Activated CD4-positive, alpha-beta memory T cell treated with anti-CD3 and anti-CD28 coated beads, Interleukin-2, amount 10 ng/mL, durations not matched to agents 7 days and 5 days (primary cell): ENCODE results near the gene SFXN5. TPM values are rescaled to one million over a fixed set of nuclear protein-coding genes. Genes with fewer than 3 reads are reported as not detected.

ENCODE experiments used
- CTCF ChIA-PET: fragments of 350-600 bp; sonication (Branson Sonifier 250); formaldehyde crosslinking; loops from one replicate; lab custom pipeline; 2021; ENCODE audit warnings: antibody characterized with exemption, inconsistent platforms; lab: Charles Lee
- POLR2A ChIA-PET: fragments of 350-600 bp; sonication (Branson Sonifier 250); formaldehyde crosslinking; loops from one replicate; lab custom pipeline; 2021; ENCODE audit warnings: antibody characterized with exemption; lab: Charles Lee
- DNase-seq: peaks from one replicate; pipeline ENCODE4 v3.0.0-alpha.2; 2020
- H3K27ac Mint-ChIP-seq: one replicate; pipeline ENCODE4 v1.8.0; 2021; ENCODE audit warnings: mild to moderate bottlenecking, mixed read lengths
- H3K27me3 Mint-ChIP-seq: one replicate; pipeline ENCODE4 v1.8.0; 2021; ENCODE audit warnings: mixed read lengths
- H3K36me3 Mint-ChIP-seq: one replicate; pipeline ENCODE4 v1.8.0; 2021; ENCODE audit warnings: low read depth, mixed read lengths
- H3K4me1 Mint-ChIP-seq: one replicate; pipeline ENCODE4 v1.8.0; 2021; ENCODE audit warnings: mixed read lengths
- H3K4me3 Mint-ChIP-seq: one replicate; pipeline ENCODE4 v1.8.0; 2021; ENCODE audit warnings: mild to moderate bottlenecking, mixed read lengths
- H3K9me3 Mint-ChIP-seq: one replicate; pipeline ENCODE4 v1.8.0; 2021; ENCODE audit warnings: mixed read lengths
- total RNA-seq, 2 experiments: library from RNA; stranded (reverse); gene quantifications; one replicate each; pipeline ENCODE4 v1.2.3, GENCODE V29; 2021

The SFXN5 gene
- total RNA-seq, 2 experiments from 2014 or later: 4.3 to 6.1 TPM

DNA sequence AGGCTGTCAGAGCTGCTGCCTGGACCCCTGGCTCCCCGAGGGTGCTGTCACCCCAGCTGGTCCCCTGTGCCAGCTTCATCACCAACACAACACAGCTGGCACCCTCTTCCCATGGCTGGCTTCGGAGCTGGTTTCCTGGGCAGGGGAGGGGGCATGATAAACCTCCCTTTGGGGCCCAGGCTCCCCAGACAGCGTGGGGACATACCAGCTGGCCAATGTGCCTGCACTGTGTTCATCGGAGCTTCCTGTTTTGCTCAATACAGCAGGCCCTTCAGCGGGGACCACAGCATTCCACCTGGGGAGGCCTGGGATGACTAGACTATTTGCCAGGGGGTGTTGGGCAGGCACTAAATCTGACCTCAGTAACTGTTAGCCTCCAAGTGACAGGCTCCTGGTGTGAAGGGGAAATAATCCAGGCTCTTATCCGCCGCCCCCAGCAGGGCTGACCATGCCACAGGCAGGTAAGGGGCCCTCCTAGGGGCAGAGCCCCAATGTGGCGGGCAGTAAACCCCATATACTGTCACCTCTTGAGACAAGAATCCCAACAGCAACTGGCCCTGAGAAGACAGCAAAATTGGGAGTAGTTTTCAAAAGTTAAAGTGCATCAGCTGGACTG, 109.6 kb downstream of the SFXN5 start:
- no peak overlapping the region for H3K4me3 Mint-ChIP-seq

DNA sequence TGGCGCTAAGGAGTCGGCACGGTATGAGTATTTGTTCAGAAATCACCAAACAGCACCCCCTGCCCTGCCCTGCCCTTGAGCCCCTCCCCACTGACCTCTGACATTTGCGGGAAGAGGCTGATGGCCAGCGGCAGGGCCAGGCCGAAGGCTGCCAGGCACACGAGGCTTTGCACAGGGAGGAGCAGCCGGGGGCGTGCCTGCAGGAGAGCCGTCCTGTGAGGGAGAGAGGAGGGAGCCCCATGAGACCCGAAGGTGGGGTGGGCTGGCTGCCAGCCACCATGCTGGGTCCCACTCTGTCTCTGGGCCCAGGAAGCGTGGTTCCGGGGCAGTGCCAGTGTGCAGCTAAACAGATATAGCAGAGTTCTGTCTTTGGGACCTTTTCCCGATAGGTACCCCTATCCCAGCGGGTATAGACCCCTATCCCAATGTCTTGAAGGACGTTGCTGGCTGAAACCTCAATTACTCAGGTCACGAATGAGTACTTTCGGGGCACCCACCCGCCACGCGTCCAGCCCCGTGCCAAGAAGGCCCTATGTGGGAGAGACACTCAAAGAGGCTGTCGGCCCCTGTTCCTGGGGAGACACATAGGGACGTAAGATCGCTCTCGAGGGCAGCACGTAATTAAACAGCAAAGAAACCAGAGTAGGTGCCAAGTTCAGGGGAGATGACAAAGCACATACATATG, 110.3 kb downstream of the SFXN5 start:
- Mint-ChIP-seq H3K4me1 (peaks cover 9% of the 10 kb centered on the region), H3K27me3 (no peaks in the 10 kb centered on the region), H3K36me3 (peaks cover 5% of the 10 kb centered on the region), H3K4me3 (no peak overlapping the region), H3K27ac (no peak overlapping the region), H3K9me3 (no peaks in the 10 kb centered on the region)
- POLR2A ChIA-PET: no interaction called here
- DNase-seq: no peak
- CTCF ChIA-PET: no interaction called here

More for the DNA sequence above, 109.6 kb downstream of the SFXN5 start:
- Mint-ChIP-seq H3K9me3 (no peaks in the 10 kb centered on the region), H3K4me1 (peaks cover 5% of the 10 kb centered on the region), H3K36me3 (peaks cover 2% of the 10 kb centered on the region), H3K27ac (no peak overlapping the region), H3K27me3 (no peaks in the 10 kb centered on the region)
- no peak for DNase-seq
- POLR2A ChIA-PET: no interaction called here
- CTCF ChIA-PET: no interaction called here

DNA sequence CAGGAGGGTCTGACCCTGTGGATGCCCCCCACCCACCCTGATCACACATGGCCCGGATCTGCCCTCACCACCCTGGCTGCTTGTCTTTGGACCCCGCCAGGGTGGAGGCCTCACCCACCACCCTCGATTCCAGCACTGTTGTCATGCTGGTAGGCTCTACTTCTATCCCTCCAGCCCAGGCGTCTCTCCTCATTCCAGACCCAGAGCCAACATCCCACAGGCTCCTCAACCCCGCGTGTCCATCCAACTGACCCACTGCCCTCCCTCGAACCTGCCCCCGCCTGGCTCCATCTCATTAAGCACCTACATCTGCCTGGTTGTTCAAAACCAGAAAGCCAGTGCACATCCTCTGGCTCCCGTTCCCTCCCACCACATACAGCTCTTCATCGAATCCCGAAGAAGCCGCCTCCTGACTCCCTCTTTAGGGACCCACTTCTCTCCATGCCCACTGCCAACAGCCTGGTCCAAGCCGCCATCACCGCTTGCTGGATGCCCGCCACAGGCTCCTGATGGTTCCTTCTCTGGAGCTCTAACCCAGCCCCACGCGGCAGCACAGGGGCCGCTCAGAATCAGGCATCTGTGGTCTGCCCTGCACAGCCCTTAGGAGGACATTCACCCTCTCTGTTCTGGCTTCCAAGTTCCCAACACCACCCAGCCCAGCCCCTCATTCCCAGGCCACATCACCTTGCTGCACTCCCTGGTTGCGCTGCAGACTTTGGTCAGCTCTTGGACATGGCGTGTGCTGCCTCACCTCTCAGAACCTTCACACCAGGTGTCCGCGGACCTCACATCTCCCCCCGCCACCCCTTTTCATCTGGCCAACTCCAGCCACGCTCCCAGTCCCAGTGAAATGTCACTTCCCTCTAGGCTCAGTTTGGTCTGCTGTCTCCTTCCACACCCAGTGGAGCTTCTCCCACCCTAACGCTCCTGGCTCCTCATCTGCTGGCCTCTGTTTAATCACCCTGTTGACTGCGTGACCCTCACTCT, 111.2 kb downstream of the SFXN5 start:
- H3K36me3 Mint-ChIP-seq: peaks cover 7% of the 10 kb centered on the region
- CTCF ChIA-PET: no interaction called here
- POLR2A ChIA-PET: no interaction called here
- no peak for DNase-seq
- H3K4me3 Mint-ChIP-seq: no peak overlapping the region
- peaks cover 14% of the 10 kb centered on the region for H3K4me1 Mint-ChIP-seq
- no peak overlapping the region for H3K27ac Mint-ChIP-seq
- H3K27me3 Mint-ChIP-seq: no peaks in the 10 kb centered on the region
- H3K9me3 Mint-ChIP-seq: no peaks in the 10 kb centered on the region

GRCh38 chr2:72959554-72959953, 112.0 kb downstream of the SFXN5 start:
- H3K9me3 Mint-ChIP-seq: no peaks in the 10 kb centered on the region
- CTCF ChIA-PET: no interaction called here
- POLR2A ChIA-PET: no interaction called here
- H3K27me3 Mint-ChIP-seq: no peaks in the 10 kb centered on the region
- H3K27ac Mint-ChIP-seq: no peak overlapping the region
- no peak for DNase-seq
- H3K36me3 Mint-ChIP-seq: peaks cover 9% of the 10 kb centered on the region
- H3K4me1 Mint-ChIP-seq: peaks cover 22% of the 10 kb centered on the region
- H3K4me3 Mint-ChIP-seq: no peak overlapping the region

DNA sequence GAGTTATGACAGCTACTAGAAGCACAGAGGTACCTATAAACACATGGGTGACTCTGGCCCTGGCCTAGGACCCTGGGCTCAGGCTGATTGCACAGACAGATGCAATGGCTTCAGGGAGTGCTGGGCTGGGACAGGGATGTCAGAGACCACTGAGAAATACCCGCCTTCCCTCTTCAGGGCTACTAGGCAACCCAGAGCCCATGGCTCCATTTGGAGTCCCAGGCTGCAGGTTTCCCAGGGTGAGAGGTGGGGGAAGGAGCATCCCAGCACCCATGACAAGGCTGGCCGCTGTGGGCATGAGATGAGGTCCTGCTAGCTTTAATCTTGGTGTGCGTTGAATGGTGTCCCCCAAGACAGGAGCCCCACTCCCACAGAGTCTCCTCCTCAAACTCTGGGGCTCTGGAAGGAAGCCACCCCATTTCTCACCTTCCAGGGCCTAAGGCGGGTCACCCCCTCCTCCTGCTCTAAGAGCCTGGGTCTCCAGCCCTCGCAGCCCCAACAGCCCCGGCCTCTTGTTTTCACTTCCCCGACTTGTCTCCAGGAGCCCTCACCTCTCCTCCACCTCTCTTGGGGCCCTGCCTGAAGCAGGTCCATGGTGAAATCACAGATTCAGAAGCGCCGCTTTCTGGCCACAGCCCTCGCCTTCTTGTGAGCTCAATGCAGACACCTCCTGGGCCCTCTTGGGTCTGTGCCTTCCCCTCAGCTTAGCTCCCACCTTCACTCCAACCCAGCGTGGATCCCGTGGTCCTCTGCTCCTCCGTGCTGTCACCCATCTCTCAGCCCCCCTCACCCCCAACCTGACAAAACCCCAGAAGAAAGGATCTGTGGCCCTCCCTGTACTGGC, 112.7 kb downstream of the SFXN5 start:
- ChIA-PET POLR2A (no interaction called here), CTCF (no interaction called here)
- peaks cover 9% of the 10 kb centered on the region for H3K36me3 Mint-ChIP-seq
- H3K27ac Mint-ChIP-seq: no peak overlapping the region
- H3K4me1 Mint-ChIP-seq: peaks cover 30% of the 10 kb centered on the region
- no peaks in the 10 kb centered on the region for H3K9me3 Mint-ChIP-seq
- no peaks in the 10 kb centered on the region for H3K27me3 Mint-ChIP-seq
- no peak for DNase-seq
- no peak overlapping the region for H3K4me3 Mint-ChIP-seq

- H3K27ac Mint-ChIP-seq: no peak overlapping the region
- POLR2A ChIA-PET: no interaction called here
Observed at GRCh38 chr2:72956936-72957335, 114.6 kb downstream of the SFXN5 start.

GRCh38 chr2:72956050-72956395, 115.5 kb downstream of the SFXN5 start:
- Mint-ChIP-seq H3K4me1 (peaks cover 42% of the 10 kb centered on the region), H3K36me3 (peaks cover 9% of the 10 kb centered on the region), H3K4me3 (no peak overlapping the region), H3K27me3 (no peaks in the 10 kb centered on the region), H3K27ac (no peak overlapping the region), H3K9me3 (no peaks in the 10 kb centered on the region)
- POLR2A ChIA-PET: no interaction called here
- CTCF ChIA-PET: interaction anchor here (1.4 to 4.6 kb wide), 2 partner anchors 18 to 63 kb away, joined by 4 to 25 read pairs; no protein-coding TSS in a partner anchor
- DNase-seq: no peak

More at GRCh38 chr2:72956936-72957335, 114.6 kb downstream of the SFXN5 start:
- H3K4me1 Mint-ChIP-seq: peaks cover 42% of the 10 kb centered on the region
- DNase-seq: no peak
- peaks cover 9% of the 10 kb centered on the region for H3K36me3 Mint-ChIP-seq
- CTCF ChIA-PET: interaction anchor here (1.0 to 4.6 kb wide), 3 partner anchors 17 to 69 kb away, joined by 3 to 25 read pairs (median 4); partner anchors contain the start of gene SPR
- H3K4me3 Mint-ChIP-seq: no peak overlapping the region
- H3K27me3 Mint-ChIP-seq: no peaks in the 10 kb centered on the region
- H3K9me3 Mint-ChIP-seq: no peaks in the 10 kb centered on the region

DNA sequence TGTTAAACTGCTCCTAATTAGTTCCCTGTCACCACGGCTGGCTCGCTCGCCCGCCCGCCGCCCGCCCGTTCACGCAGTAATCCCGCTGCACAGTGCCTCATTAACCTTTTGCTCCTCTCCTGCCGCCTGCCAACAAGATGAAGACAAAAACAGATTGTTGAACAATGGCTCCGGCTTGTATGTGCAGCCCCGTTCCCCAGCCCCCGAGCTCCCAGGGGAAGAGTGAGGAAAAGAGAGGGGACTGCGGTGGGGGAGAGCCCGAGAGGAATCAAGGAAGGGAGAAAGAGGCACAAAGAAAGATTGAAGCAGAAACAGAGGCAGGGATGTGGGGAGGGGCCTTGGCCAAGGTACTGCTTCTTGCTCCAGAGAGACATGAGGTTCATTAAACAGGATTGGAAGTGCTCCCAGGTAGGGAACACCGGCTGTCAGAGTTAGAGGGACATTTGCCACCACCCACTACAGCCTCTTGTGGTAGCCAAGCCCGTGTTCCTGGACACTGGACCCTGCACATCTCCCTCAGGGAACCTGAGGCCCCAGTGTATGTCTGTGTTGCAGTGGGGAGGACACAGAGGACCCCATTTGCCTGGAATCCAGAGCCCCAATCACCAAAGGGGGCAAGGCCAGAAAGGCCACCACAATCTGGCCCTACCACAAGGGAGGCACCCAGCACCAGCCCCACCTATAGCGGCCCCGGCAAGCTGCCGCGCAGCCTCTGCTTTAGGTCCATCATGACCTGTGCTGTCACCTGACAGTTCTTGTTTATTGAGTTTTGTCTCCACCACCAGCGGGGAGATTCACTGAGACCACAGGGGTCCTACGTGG, 116.1 kb downstream of the SFXN5 start:
- ChIA-PET CTCF (interaction anchor here (2.2 to 4.6 kb wide), 3 partner anchors 18 to 68 kb away, joined by 9 to 25 read pairs (median 15); partner anchors contain the start of gene SPR), POLR2A (interaction anchor here (0.9 to 1.9 kb wide), 3 partner anchors 8 to 278 kb away, joined by 3 to 15 read pairs (median 3); partner anchors contain the start of gene CCT7)
- peak overlapping the region; percentile 87 for H3K4me3 Mint-ChIP-seq
- H3K4me1 Mint-ChIP-seq: peaks cover 42% of the 10 kb centered on the region
- DNase-seq: no peak
- no peak overlapping the region for H3K27ac Mint-ChIP-seq
- H3K36me3 Mint-ChIP-seq: peaks cover 9% of the 10 kb centered on the region
- no peaks in the 10 kb centered on the region for H3K9me3 Mint-ChIP-seq
- no peaks in the 10 kb centered on the region for H3K27me3 Mint-ChIP-seq

DNA sequence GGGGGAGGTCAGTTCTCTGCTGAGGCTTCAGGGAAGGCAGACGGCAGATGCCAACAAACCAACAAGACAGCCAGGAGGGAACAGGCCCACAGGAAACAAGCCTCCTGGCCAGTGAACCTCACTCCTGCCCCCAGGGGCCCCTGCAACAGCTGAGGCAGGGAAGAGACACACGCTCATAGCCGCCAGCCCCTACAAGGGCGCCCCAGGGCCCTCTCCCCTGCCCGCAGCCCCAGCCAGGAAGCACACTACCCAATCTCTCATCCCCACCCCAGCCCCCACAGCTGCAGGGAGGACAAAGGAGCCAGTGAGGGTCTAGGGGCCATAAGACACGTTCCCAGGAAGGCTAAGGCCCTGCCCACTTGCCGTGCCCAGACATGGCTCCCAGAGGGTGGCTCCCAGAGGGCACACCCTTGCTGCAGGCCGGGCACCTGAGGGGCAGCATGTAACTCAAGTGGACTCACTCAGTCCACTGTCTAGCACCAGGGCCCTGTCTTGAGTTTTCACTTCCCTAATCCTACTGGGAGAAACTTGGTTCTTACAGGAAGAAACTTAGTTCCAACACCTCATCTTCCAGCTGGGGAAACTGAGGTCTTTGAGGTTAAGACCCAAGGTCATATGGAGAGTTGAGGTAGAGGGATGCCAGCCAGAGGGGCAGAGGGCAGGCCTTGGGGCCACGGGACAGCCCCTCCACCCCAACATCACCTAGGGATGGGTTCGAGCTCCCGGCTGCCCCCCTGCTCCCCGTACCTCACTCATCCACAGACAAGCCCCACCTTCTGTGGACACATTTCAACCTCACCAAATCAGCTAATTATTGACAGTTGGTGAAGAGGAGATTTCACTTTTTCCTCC, 116.9 kb downstream of the SFXN5 start:
- ChIA-PET CTCF (interaction anchor here (0.5 to 4.6 kb wide), 8 partner anchors 15 to 223 kb away, joined by 3 to 25 read pairs (median 7); partner anchors contain the start of gene SPR), POLR2A (interaction anchor here (0.8 to 1.9 kb wide), 8 partner anchors 8 to 279 kb away, joined by 3 to 15 read pairs (median 4); partner anchors contain the start of genes CCT7 and EMX1)

GRCh38 chr2:72953976-72954375, 117.5 kb downstream of the SFXN5 start:
- peak overlapping the region; percentile 88 for H3K27ac Mint-ChIP-seq
- peaks cover 44% of the 10 kb centered on the region for H3K4me1 Mint-ChIP-seq
- H3K27me3 Mint-ChIP-seq: no peaks in the 10 kb centered on the region
- POLR2A ChIA-PET: interaction anchor here (0.8 to 1.9 kb wide), 6 partner anchors 12 to 158 kb away, joined by 3 to 15 read pairs (median 6); partner anchors contain the start of gene EMX1
- H3K36me3 Mint-ChIP-seq: peaks cover 9% of the 10 kb centered on the region
- H3K9me3 Mint-ChIP-seq: no peaks in the 10 kb centered on the region
- DNase-seq: peak; percentile 81
- CTCF ChIA-PET: interaction anchor here (0.8 to 4.6 kb wide), 7 partner anchors 16 to 223 kb away, joined by 4 to 25 read pairs (median 9); partner anchors contain the start of gene SPR
- H3K4me3 Mint-ChIP-seq: peak overlapping the region; percentile 87

More for the DNA sequence above, 116.9 kb downstream of the SFXN5 start:
- peak overlapping the region; percentile 87 for H3K4me3 Mint-ChIP-seq
- peaks cover 9% of the 10 kb centered on the region for H3K36me3 Mint-ChIP-seq
- peaks cover 42% of the 10 kb centered on the region for H3K4me1 Mint-ChIP-seq
- H3K27ac Mint-ChIP-seq: peak overlapping the region; percentile 88
- no peaks in the 10 kb centered on the region for H3K9me3 Mint-ChIP-seq
- peak; percentile 23 for DNase-seq
- no peaks in the 10 kb centered on the region for H3K27me3 Mint-ChIP-seq
